Activated T-helper 2 cell treated with anti-CD3 and anti-CD28 coated beads, Interferon-gamma antibody, Interleukin-2, Interleukin-4, amounts not matched to agents 10 μg/mL and 5 μg/mL and 100 μg/mL, durations not matched to agents 14 hours and 24 hours and 36 hours (primary cell): ENCODE results near the gene SNCB. TPM values are rescaled to one million over a fixed set of nuclear protein-coding genes. Genes with fewer than 3 reads are reported as not detected.

Experiments
- DNase-seq: peaks from one replicate; pipeline ENCODE4 v3.0.0; 2021; ENCODE audit warnings: low spot score
- H3K27ac Mint-ChIP-seq: one replicate; pipeline ENCODE4 v1.8.0; 2021; ENCODE audit warnings: mixed read lengths
- H3K27me3 Mint-ChIP-seq: one replicate; pipeline ENCODE4 v1.8.0; 2021; ENCODE audit warnings: low read depth, mixed read lengths
- H3K36me3 Mint-ChIP-seq: one replicate; pipeline ENCODE4 v1.8.0; 2021; ENCODE audit warnings: low read depth, mixed read lengths
- H3K4me1 Mint-ChIP-seq: one replicate; pipeline ENCODE4 v1.8.0; 2021; ENCODE audit warnings: low read depth, mixed read lengths
- H3K4me3 Mint-ChIP-seq: one replicate; pipeline ENCODE4 v1.8.0; 2021; ENCODE audit warnings: low read depth, mild to moderate bottlenecking, moderate library complexity, mixed read lengths
- H3K9me3 Mint-ChIP-seq: one replicate; pipeline ENCODE4 v1.8.0; 2021; ENCODE audit warnings: mixed read lengths
- intact Hi-C: fragments of 100-400 bp; cut with micrococcal nuclease; formaldehyde crosslinking; loops from one replicate; pipeline ENCODE4 v1.15.1; 2023
- total RNA-seq: library from RNA; stranded (reverse); gene quantifications from 2 replicates; pipeline ENCODE4 v1.2.3, GENCODE V29; 2022

Gene SNCB
- total RNA-seq, 1 donor from 2014 or later = not detected

GRCh38 chr5:176658007-176658599 lies 27.8 kb upstream of the SNCB start:
- Mint-ChIP-seq H3K4me1 (peaks cover 26% of the 10 kb centered on the region), H3K36me3 (peaks cover 23% of the 10 kb centered on the region), H3K4me3 (peak overlapping the region; percentile 34), H3K9me3 (no peaks in the 10 kb centered on the region), H3K27ac (no peak overlapping the region), H3K27me3 (no peaks in the 10 kb centered on the region)
- DNase-seq = peak; percentile 52
- intact Hi-C loops = no loop called here

DNA sequence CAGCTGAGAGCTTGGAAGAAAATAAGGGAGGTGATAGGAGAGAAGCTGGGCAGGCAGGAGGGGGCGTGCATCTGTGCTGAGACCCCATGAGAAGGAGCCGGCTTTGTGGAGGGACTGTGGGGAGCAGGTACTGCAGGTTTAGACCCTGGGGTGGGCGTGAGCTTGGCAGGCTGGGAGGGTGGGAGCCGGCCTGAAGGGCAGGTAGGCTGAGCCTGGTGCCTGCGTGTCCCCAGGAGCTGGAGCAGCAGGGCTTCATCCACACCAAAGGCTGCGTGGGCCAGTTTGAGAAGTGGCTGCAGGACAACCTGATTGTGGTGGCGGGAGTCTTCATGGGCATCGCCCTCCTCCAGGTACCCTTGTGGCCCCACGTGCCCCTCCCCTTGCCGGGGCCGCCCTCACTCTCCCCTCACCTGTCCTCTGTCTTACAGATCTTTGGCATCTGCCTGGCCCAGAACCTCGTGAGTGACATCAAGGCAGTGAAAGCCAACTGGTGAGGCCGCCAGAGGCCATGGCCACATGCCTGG lies 26.2 kb upstream of the SNCB start:
- H3K9me3 Mint-ChIP-seq = no peaks in the 10 kb centered on the region
- peaks cover 24% of the 10 kb centered on the region for H3K36me3 Mint-ChIP-seq
- peaks cover 34% of the 10 kb centered on the region for H3K4me1 Mint-ChIP-seq
- H3K27me3 Mint-ChIP-seq = no peaks in the 10 kb centered on the region
- H3K4me3 Mint-ChIP-seq = no peak overlapping the region
- intact Hi-C loops = no loop called here
- H3K27ac Mint-ChIP-seq = no peak overlapping the region
- DNase-seq = no peak

GRCh38 chr5:176654856-176655255 lies 24.5 kb upstream of the SNCB start:
- H3K36me3 Mint-ChIP-seq = peaks cover 29% of the 10 kb centered on the region
- H3K27ac Mint-ChIP-seq = no peak overlapping the region
- DNase-seq = no peak
- no peak overlapping the region for H3K4me3 Mint-ChIP-seq
- intact Hi-C loops = no loop called here
- no peaks in the 10 kb centered on the region for H3K27me3 Mint-ChIP-seq
- peaks cover 38% of the 10 kb centered on the region for H3K4me1 Mint-ChIP-seq
- no peaks in the 10 kb centered on the region for H3K9me3 Mint-ChIP-seq

- Mint-ChIP-seq H3K27me3 (no peaks in the 10 kb centered on the region), H3K36me3 (peaks cover 31% of the 10 kb centered on the region), H3K9me3 (no peaks in the 10 kb centered on the region), H3K27ac (peak overlapping the region; percentile 63), H3K4me1 (peaks cover 40% of the 10 kb centered on the region), H3K4me3 (peak overlapping the region; percentile 0)
- intact Hi-C loops = no loop called here
- DNase-seq = no peak
Observed at GRCh38 chr5:176653401-176654385, 23.4 kb upstream of the SNCB start.

- no peak overlapping the region for H3K27ac Mint-ChIP-seq
- intact Hi-C loops = no loop called here
- peaks cover 29% of the 10 kb centered on the region for H3K36me3 Mint-ChIP-seq
- no peak for DNase-seq
- no peaks in the 10 kb centered on the region for H3K9me3 Mint-ChIP-seq
- no peaks in the 10 kb centered on the region for H3K27me3 Mint-ChIP-seq
- no peak overlapping the region for H3K4me3 Mint-ChIP-seq
- H3K4me1 Mint-ChIP-seq = peaks cover 37% of the 10 kb centered on the region
Observed at GRCh38 chr5:176652136-176652535, 21.8 kb upstream of the SNCB start.

GRCh38 chr5:176651472-176651980 lies 21.2 kb upstream of the SNCB start:
- no peak for DNase-seq
- H3K4me3 Mint-ChIP-seq = no peak overlapping the region
- peaks cover 29% of the 10 kb centered on the region for H3K36me3 Mint-ChIP-seq
- intact Hi-C loops = no loop called here
- no peak overlapping the region for H3K27ac Mint-ChIP-seq
- H3K9me3 Mint-ChIP-seq = no peaks in the 10 kb centered on the region
- peaks cover 41% of the 10 kb centered on the region for H3K4me1 Mint-ChIP-seq
- H3K27me3 Mint-ChIP-seq = no peaks in the 10 kb centered on the region

DNA sequence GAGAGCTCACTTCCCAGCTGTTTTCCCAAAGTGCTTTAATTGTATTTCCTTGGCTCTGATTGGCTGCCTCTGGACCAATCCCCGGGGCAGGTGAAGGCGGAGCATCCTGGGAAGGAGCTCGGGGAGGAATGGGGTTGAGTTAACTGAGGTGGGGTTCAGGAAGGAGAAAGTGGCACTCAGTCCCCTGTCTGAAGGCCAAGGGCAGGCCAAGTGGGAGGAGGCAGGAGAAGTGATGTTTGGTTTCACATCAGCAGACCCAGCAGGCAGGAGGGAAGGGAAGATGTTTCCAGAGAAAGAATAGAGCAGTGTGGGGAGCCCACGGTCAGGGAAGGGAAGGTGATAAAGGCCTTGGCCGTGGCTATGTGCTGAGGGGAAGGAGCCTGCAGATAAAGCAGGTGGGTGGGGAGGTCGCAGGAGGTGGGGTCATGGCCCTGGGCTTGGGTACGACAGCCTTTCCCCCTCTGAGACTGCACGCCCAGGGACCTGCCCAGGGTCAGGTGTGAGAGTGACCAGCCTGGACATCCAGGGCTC lies 20.1 kb upstream of the SNCB start:
- intact Hi-C loops = no loop called here
- no peaks in the 10 kb centered on the region for H3K27me3 Mint-ChIP-seq
- no peak overlapping the region for H3K27ac Mint-ChIP-seq
- no peak overlapping the region for H3K4me3 Mint-ChIP-seq
- no peaks in the 10 kb centered on the region for H3K9me3 Mint-ChIP-seq
- peaks cover 24% of the 10 kb centered on the region for H3K36me3 Mint-ChIP-seq
- peaks cover 48% of the 10 kb centered on the region for H3K4me1 Mint-ChIP-seq
- no peak for DNase-seq

DNA sequence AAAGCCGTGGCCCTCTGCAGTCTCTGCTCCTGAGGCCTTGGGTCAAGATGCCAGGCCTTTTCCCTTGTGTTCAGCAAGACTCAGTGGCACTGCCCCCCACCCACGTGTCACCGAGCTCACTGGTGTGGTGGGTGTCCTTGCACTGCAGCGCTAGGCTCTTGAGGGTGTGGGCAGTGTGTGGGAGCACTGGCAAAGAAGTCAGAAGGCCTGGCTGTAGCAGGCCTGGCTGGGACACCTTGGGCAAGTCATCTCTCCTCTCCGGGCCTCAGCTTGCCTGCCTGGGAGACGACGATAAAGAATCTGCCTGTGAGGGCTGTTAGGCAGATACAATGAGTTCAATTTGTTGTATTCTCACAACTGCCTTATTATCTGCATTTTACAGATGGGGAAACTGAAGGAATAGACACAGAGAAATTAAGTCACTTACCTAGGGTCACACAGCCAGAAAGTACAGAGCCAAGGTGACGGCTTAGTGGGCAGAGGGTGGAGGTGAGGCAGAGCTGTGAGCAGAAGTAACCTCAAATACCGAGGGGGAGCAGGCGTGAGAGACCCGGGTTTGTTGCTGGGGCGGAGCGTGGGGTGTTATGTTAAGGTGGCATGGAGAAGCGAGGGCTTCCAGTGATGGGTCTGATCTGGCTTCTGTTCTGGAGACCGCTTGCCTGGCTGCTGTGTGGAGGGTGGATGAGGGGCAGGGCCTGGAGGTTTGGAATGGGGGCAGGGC lies 18.3 kb upstream of the SNCB start:
- H3K27me3 Mint-ChIP-seq = no peaks in the 10 kb centered on the region
- H3K27ac Mint-ChIP-seq = peak overlapping the region; percentile 13
- no peaks in the 10 kb centered on the region for H3K9me3 Mint-ChIP-seq
- DNase-seq = no peak
- H3K36me3 Mint-ChIP-seq = peaks cover 16% of the 10 kb centered on the region
- peaks cover 45% of the 10 kb centered on the region for H3K4me1 Mint-ChIP-seq
- intact Hi-C loops = loop anchor here (5.0 kb wide), 2 partner anchors 36 to 359 kb away; partner anchors contain the start of genes GPRIN1 and UIMC1
- peak overlapping the region; percentile 82 for H3K4me3 Mint-ChIP-seq

DNA sequence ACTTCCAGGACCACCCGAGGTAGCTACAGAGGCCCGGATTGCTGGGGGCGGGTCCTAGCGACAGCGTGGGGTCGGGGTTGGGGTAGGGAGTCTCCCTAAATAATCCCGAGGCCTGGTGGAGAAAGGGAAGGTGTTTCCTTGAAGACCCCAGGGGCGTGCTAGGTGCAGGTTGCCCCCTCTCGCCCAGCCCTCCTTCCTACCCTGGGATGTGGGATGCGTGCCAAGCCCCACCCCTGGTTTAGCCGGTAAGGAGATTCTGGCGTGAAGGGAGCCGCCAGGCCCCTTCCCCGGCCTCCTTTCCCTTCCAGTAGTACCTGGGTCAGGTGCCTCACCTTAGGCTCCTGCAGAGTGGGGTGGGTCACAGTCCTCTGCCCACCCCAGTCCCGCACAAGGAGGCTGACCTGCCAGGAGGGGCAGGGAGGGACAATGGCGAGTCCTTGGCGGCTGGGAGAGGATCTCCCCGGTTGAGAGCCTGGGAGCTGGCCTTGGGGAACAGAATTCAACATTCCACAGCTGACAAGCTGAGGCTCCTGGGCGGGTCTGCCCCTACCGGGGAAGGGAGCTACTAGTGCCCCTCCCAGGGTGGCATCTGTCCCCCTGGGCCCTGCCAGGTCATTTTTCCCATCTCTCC lies 17.6 kb upstream of the SNCB start:
- no peak for DNase-seq
- Mint-ChIP-seq H3K27ac (peak overlapping the region; percentile 69), H3K4me3 (peak overlapping the region; percentile 82), H3K9me3 (no peaks in the 10 kb centered on the region), H3K36me3 (peaks cover 10% of the 10 kb centered on the region), H3K4me1 (peaks cover 39% of the 10 kb centered on the region), H3K27me3 (no peaks in the 10 kb centered on the region)
- intact Hi-C loops = loop anchor here (1.0 to 5.0 kb wide), 4 partner anchors 17 to 359 kb away; partner anchors contain the start of genes EIF4E1B, GPRIN1, RNF44 and SNCB

DNA sequence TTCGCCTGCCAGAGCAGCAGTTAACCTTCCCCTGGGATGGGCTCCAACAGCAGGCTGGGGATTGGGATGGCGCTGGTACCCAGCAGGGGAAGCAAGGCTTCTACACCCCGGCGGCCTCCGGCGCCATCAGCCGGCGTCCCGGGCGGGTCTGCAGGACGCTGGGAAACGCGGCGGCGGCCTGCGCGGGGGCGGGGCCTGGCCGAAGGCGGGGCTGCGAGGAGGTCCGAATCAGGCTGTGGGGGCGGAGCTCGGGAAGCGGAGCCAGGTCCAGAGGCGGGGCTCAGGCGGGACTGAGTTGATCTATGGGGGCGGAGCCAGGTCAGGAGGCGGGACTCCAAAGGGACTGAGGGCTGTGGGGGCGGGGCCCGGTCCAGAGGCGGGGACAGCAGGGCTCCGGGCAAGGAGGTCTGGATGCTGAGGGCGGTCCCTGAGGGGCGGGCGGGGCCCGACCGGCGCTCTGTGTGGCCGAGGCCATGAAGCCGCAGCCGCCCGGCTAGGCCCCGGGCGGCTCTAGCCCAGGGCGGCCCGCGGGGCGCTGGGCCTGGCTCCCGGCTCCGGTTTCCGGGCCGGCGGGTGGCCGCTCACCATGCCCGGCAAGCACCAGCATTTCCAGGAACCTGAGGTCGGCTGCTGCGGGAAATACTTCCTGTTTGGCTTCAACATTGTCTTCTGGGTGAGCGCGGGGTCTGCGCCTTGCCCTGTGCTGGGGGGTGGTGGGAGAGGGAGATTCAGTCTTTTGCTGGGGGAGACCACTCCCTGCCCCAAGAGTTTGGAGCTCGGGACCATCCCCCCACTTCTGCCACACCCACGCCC lies 16.9 kb upstream of the SNCB start, which contains the start of gene TSPAN17:
TSPAN17 (plus strand) TSS at position 455 of the 813 bp plus-strand sequence; CDS start at position 587, 132 bp downstream.
- peak within 1 kb of the TSS; percentile 82 for H3K4me3 Mint-ChIP-seq
- H3K27ac Mint-ChIP-seq = peak within 1 kb of the TSS; percentile 86
- DNase-seq = peak; percentile 99
- peaks cover 35% of the 10 kb centered on the region for H3K4me1 Mint-ChIP-seq
- intact Hi-C loops = loop anchor here (1.0 to 5.0 kb wide), 4 partner anchors 16 to 360 kb away; partner anchors contain the start of genes EIF4E1B, GPRIN1, RNF44 and SNCB
- H3K9me3 Mint-ChIP-seq = no peaks in the 10 kb centered on the region
- no peaks in the 10 kb centered on the region for H3K27me3 Mint-ChIP-seq
- peaks cover 10% of the 10 kb centered on the region for H3K36me3 Mint-ChIP-seq

DNA sequence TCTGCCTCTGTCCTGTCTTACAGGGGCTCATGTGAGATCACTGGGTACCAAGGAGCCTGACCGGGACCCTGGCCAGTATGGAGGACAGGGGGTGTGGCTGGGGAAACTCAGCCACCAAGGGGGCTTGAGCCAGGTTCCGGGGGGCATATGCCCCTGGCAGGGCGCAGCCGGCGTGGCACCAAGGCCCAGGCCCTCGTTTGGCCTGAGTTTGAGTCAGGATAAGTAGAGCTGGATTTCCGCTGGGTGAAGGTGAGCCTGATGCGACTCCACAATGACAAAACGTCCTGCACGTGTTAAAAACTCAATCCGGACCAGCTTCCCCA lies 16.3 kb upstream of the SNCB start:
- peaks cover 32% of the 10 kb centered on the region for H3K4me1 Mint-ChIP-seq
- intact Hi-C loops = loop anchor here (1.0 to 5.0 kb wide), 4 partner anchors 16 to 361 kb away; partner anchors contain the start of genes EIF4E1B, GPRIN1, RNF44 and SNCB
- peak overlapping the region; percentile 80 for H3K4me3 Mint-ChIP-seq
- H3K9me3 Mint-ChIP-seq = no peaks in the 10 kb centered on the region
- H3K27me3 Mint-ChIP-seq = no peaks in the 10 kb centered on the region
- H3K27ac Mint-ChIP-seq = peak overlapping the region; percentile 86
- H3K36me3 Mint-ChIP-seq = peaks cover 10% of the 10 kb centered on the region
- no peak for DNase-seq
